ENCODE data around the gene TEX22.

- TF ChIP-seq, protein P1, sequence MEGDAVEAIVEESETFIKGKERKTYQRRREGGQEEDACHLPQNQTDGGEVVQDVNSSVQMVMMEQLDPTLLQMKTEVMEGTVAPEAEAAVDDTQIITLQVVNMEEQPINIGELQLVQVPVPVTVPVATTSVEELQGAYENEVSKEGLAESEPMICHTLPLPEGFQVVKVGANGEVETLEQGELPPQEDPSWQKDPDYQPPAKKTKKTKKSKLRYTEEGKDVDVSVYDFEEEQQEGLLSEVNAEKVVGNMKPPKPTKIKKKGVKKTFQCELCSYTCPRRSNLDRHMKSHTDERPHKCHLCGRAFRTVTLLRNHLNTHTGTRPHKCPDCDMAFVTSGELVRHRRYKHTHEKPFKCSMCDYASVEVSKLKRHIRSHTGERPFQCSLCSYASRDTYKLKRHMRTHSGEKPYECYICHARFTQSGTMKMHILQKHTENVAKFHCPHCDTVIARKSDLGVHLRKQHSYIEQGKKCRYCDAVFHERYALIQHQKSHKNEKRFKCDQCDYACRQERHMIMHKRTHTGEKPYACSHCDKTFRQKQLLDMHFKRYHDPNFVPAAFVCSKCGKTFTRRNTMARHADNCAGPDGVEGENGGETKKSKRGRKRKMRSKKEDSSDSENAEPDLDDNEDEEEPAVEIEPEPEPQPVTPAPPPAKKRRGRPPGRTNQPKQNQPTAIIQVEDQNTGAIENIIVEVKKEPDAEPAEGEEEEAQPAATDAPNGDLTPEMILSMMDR (conservative IDR thresholded peaks at IDR 0.05; ENCODE audit: low read length) = no peak
- TF ChIP-seq EZH2phosphoT487 (IDR thresholded peaks at IDR 0.05; ENCODE audit: borderline replicate concordance) = no peak
Measured at GRCh38 chr14:105358140-105358846, 40.0 kb upstream of the TEX22 start.

All from Loucy (cell line).